Measurements from ENCODE around the gene HES6.
"Not testable (repeated sequence)": the region's sequence is repeated elsewhere in the genome, so short reads cannot be mapped to it uniquely, and the experiment has no call there.

The HES6 gene

GRCh38 chr2:238274152-238274865 lies 34.5 kb upstream of the HES6 start:
- in situ Hi-C loops (cut with HindIII; ENCODE audit: low pct_ligation_motif_present, low pct_unique_long_range_greater_than_20kb, low sequenced_read_pairs), result no loop called here
- DNase-seq, result no peak

GRCh38 chr2:238273433-238273832 lies 33.6 kb upstream of the HES6 start:
- DNase-seq; in situ Hi-C loops (cut with HindIII; ENCODE audit: low pct_ligation_motif_present, low pct_unique_long_range_greater_than_20kb, low sequenced_read_pairs): not testable (repeated sequence)

DNA sequence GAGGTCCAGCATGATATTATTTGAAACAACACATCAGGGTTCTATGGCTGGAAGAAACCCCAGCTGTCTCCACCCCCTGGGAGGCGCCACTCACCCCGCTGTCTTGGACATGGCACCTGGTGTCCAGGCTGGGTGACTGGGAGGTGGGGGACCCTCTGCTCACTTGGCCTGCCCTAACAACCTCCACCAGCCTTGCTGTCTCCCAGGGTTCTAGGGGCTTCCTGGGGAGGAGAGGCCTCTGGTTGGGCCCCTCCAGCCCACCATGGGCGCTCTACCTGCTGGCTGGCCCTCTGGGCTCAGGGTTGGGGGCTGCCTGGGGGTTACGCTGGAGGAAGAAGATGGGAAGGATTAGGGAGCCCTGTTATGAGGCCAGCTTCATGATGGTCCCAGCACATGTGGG lies 32.3 kb upstream of the HES6 start:
- DNase-seq, result no peak
- in situ Hi-C loops (cut with HindIII; ENCODE audit: low pct_ligation_motif_present, low pct_unique_long_range_greater_than_20kb, low sequenced_read_pairs), result no loop called here

DNA sequence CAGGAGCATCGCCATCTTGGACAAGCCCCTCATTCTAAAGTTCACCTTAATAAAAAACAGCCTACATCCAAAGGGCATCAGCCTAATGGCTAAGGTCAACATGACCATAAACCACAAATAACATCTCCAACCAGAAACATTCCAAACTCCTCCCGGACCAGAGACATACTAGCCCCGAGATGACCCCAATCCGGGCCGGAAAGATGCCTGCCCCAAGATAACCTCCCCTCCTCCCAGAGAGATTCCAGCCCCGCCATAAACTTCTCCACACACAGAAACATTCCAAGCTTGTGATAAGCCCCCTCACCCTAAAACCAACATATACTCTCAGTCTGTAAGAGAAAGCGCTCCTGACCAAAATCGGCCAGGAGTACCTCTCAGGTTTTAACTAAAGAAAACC lies 31.8 kb upstream of the HES6 start:
- DNase-seq; in situ Hi-C loops (cut with HindIII; ENCODE audit: low pct_ligation_motif_present, low pct_unique_long_range_greater_than_20kb, low sequenced_read_pairs): not testable (repeated sequence)

GRCh38 chr2:238271061-238271554 lies 31.3 kb upstream of the HES6 start:
- no peak for DNase-seq
- in situ Hi-C loops (cut with HindIII; ENCODE audit: low pct_ligation_motif_present, low pct_unique_long_range_greater_than_20kb, low sequenced_read_pairs), result no loop called here

DNA sequence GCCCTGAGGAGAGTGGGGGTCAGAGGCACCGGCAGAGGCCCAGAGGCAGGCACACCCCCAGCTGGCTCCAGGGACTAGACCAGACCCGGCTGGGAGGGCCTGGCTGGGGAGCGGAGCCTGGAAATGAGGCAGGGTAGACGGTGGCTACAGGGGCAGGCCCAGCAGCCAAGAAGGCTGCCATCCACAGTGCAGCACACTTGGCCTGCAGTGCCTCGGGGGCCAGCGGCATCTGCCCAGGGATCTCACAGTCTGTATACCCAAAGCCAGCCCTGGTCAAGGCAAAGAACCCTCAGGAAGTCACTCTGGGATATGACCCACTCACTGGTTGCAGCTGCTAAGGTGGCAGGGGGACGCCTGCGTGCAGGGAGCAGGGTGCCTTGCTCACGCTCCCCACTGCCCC lies 30.8 kb upstream of the HES6 start:
- in situ Hi-C loops (cut with HindIII; ENCODE audit: low pct_ligation_motif_present, low pct_unique_long_range_greater_than_20kb, low sequenced_read_pairs), result no loop called here
- DNase-seq, result no peak

- in situ Hi-C loops (cut with HindIII; ENCODE audit: low pct_ligation_motif_present, low pct_unique_long_range_greater_than_20kb, low sequenced_read_pairs), result no loop called here
- no peak for DNase-seq
Measured at GRCh38 chr2:238269741-238270140, 29.9 kb upstream of the HES6 start.

GRCh38 chr2:238267884-238268680 lies 28.2 kb upstream of the HES6 start:
- no peak for DNase-seq
- in situ Hi-C loops (cut with HindIII; ENCODE audit: low pct_ligation_motif_present, low pct_unique_long_range_greater_than_20kb, low sequenced_read_pairs), result no loop called here

DNA sequence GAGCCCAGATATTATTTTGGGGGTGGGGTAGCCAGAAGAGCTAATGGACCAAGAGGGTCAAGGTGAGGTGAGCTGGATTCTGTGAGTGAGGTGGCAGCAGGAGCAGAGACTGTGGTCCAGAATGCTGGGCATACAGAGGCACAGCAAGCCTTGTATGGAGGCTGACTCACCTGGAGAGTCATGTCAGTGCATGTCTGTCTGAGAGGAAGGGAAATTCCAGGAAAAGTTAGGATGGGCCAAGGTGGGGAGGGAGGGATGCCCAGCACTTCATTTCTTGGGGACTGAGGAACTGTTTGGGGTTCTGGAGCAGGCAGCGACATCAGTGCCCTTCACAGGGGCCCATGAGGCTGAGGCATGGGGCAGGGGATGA lies 27.5 kb upstream of the HES6 start:
- in situ Hi-C loops (cut with HindIII; ENCODE audit: low pct_ligation_motif_present, low pct_unique_long_range_greater_than_20kb, low sequenced_read_pairs), result no loop called here

GRCh38 chr2:238265605-238266004 lies 25.8 kb upstream of the HES6 start:
- no peak for DNase-seq
- in situ Hi-C loops (cut with HindIII; ENCODE audit: low pct_ligation_motif_present, low pct_unique_long_range_greater_than_20kb, low sequenced_read_pairs), result no loop called here

More for the DNA sequence above, 27.5 kb upstream of the HES6 start:
- no peak for DNase-seq

DNA sequence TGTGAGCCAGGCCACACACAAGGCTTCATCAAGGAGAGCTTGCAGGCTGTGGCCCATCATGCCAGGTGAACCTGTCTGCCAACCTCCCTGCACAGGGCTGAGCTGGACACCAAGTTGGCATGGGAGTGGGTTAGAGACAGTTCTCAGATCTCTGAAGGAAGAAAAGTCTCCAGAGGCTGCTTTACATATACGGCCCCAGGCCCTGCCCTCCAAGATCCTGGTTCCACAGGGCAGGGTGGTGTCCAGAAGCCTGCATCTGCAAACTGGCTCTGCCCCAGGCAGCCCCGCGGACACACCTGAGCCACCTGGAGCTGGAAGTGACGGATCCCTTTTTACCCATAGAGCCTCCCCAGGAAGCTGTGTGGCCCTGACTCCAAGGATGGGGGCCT lies 24.2 kb upstream of the HES6 start:
- no peak for DNase-seq
- in situ Hi-C loops (cut with HindIII; ENCODE audit: low pct_ligation_motif_present, low pct_unique_long_range_greater_than_20kb, low sequenced_read_pairs), result no loop called here

DNA sequence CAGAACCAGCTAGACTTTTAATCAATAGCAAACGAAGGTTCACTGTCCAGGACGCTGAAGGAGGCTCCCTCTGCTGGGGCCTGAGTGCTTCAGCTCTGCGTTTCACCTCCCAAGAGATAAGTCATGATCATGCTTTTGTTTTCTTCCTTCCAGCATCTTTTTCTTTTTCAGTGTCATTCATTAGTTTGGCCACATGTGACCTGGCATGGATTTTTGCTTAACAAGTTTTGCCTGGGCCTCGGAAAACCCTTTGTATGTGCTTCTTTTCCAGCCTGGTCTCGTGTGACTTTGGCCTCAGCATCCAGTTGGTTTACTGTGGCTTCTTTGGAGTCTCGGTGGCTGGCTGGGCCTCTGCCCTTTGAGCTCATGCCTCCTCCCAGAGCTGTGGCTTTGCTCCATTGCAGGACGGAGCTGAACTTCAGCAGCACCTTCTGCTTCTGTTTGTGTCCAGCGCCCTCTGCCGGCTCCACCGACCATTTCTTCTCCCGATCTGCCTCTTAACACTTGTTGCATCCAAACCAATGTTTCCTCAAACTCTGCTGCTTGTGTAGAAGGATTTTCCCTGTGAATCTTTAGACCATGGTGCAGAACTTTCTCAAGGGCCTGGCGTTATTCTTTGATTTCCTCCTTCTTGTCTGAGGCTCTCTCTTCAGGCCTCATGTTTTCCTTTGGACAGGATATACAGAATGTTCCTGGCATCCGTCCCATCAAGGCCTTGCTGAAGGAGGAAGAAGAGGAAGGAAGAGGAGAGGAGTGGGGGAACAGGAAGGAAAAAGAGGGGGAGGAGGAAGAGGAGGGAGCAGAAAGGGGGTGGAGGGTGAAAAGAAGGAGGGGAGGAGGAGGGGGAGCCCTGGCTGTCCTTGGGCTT lies 23.6 kb upstream of the HES6 start:
- DNase-seq, result peak; percentile 94
- in situ Hi-C loops (cut with HindIII; ENCODE audit: low pct_ligation_motif_present, low pct_unique_long_range_greater_than_20kb, low sequenced_read_pairs), result no loop called here

DNA sequence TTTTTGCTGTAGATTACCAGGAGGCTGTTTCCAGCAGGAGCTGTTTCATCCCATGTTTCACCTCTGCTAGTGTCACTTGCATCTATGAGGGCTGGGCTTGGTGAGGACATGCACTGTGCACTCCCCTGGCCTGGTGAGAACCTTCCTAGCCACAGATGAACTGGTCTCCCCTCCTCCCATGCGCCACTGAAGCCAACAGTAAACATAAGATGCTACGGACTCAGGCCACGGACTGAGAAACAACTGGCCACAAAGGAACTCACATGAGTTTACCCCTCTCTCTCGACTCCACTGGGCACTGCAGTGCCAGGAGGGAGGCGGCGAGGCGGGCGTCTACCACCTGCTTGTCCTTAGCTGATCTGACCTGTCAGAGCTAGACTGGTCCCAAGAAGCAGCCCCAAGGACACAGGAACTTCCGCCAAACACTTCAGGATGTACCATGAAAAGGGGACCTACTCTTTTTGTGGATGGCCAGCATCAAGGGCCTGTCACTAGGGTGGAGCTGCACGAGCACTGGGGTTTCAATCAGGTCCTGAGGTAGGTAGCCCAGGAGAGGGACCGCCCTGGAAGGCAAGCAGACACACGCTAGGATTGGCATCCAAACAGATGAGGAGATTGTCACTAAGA lies 22.8 kb upstream of the HES6 start:
- in situ Hi-C loops (cut with HindIII; ENCODE audit: low pct_ligation_motif_present, low pct_unique_long_range_greater_than_20kb, low sequenced_read_pairs), result no loop called here
- DNase-seq, result no peak

DNA sequence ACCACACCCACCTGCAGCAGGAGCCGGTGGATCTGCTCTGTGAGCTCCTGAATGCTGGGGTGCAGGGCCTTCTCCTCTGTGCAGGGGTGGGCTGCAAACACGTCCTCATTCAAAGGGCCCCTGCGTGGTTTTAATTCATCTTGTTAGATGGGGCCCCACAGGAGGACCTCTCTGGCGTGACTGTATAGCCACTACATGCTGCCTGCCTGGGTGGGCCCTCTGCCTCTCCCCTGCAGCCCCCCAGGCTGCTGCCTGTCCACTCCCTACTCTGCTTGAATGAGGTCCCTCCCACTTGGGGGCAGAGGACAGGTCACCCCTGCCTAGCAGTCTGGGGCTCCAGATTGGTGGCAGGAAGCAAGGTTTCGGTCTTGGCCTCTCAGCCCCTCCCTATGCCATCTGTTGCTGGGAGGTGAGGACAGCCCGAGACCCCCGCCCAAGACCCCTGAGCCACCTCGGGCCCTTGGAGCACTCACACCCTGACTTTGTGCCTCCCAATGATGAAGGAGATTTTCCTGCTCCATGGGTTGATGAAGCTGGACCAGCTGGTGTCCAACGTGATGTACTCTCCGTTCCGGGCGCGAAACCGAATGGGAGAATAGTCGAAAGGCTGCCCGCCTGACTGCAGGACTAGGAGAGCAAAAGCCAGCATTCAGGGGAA lies 22.0 kb upstream of the HES6 start:
- in situ Hi-C loops (cut with HindIII; ENCODE audit: low pct_ligation_motif_present, low pct_unique_long_range_greater_than_20kb, low sequenced_read_pairs), result no loop called here

DNA sequence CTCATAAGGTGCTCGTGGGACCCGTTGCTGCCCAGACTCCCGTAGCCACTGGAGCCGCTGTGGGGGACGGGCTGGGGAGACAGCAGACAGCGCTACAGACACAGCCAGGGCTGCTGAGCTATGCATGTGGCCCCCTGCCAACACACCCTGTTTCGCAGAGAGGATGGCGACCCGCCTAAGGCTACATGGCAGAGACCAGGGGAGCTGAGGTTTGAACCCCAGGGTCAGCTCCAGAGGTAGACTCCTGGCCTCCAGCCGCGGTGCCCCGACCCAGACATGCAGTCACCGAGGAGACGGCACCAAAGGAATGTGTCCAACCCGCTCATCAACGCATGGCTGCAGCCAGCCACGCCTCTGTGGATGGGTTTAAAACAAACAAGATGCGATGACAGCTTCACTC lies 21.0 kb upstream of the HES6 start:
- in situ Hi-C loops (cut with HindIII; ENCODE audit: low pct_ligation_motif_present, low pct_unique_long_range_greater_than_20kb, low sequenced_read_pairs), result no loop called here
- peak; percentile 67 for DNase-seq

More for the DNA sequence above, 22.0 kb upstream of the HES6 start:
- no peak for DNase-seq

DNA sequence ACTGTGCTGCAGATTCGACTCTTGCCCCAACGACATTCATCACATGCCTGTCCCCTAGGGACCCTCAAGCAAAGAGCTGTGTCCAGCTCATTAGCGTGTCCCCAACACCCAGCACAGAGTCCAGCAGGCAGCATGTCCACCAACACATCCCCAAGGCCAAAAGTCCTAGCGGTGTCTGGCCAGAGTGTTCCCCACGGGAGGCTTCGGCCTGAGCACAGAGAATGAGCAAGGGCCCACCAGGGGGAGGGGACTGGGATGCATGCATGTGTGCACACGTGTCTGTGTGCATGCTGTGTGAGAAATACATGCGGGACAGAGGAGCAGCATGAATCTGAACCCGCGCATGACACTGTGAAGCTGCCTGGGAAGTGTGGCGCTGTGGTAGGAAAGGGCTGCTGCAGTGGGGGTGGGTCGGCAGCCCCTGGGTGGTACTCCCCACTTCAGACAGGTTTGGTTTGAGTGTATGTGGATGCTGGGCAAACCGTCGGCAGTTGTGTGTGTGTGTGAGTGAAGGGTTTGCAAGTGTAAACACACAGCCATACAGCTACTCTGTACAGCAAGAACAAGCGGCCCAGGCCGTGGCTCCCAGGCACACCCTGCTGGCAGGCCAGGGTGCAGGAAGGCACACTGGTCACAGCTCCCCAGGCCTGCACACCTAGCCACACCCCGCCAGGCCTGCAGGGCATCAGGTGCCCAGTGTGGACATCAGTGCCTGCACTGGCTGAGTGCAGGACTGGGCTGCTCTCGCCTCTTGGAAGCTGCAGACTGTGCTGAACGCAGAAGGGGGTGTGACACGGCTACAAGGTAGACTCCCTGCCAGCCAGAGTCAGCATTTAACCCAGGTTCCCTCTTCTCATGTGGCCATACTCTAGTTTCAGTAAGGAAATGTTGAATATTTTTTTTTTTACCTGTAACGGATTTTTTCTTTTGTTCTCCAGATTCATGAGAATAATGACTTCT lies 19.5 kb upstream of the HES6 start:
- DNase-seq, result no peak
- in situ Hi-C loops (cut with HindIII; ENCODE audit: low pct_ligation_motif_present, low pct_unique_long_range_greater_than_20kb, low sequenced_read_pairs), result no loop called here

Data from ACHN (cell line).